GM12891 (cell line): ENCODE data around the gene UCP1.

Source experiments
- POLR2A ChIP-seq: IDR thresholded peaks from 2 replicates; pipeline ENCODE4 v1.6.1; 2011; ENCODE audit warnings: low read depth, low read length, control low read depth
- POLR2AphosphoS5 ChIP-seq: IDR thresholded peaks from 2 replicates; pipeline ENCODE4 v1.6.1; 2011; ENCODE audit warnings: low read depth, low read length, control low read depth

- TF ChIP-seq POLR2A (no peak), POLR2AphosphoS5 (no peak)
Measured at GRCh38 chr4:140604544-140604943, 35.8 kb upstream of the UCP1 start.
